GM18505 (cell line): ENCODE data around the gene GNB4.

Experiments used
- ATAC-seq: cut with Tn5 transposase; IDR thresholded peaks from one replicate; pipeline ENCODE4 v1.9.1; 2021; ENCODE audit not compliant: unreplicated experiment
- POLR2A ChIP-seq: IDR thresholded peaks from 4 replicates; pipeline ENCODE4 v1.6.1; 2011; ENCODE audit warnings: borderline replicate concordance; ENCODE audit not compliant: insufficient read depth, insufficient read length; ENCODE audit errors: extremely low read depth

Gene GNB4

DNA sequence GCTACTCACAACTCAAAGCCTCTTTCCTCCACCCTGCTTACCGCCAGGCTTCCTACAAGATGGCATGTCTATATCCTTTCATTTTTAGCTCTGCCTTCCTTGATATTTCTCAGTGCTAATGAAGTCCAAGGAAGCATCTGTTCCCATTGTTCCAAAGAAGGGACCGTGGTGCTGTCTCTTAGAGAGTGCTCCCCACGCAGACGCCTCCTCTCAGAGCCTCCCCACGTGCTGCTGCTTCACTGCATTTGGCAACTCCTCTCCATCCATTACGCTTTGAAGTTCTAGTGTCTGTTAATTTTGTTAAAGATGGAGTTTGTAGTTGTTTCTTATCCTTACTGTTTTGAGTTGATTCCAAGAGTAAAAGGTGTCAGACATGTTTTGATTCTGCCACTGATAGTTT, 26.2 kb downstream of the GNB4 start:
- ATAC-seq: no peak
- TF ChIP-seq POLR2A: no peak

DNA sequence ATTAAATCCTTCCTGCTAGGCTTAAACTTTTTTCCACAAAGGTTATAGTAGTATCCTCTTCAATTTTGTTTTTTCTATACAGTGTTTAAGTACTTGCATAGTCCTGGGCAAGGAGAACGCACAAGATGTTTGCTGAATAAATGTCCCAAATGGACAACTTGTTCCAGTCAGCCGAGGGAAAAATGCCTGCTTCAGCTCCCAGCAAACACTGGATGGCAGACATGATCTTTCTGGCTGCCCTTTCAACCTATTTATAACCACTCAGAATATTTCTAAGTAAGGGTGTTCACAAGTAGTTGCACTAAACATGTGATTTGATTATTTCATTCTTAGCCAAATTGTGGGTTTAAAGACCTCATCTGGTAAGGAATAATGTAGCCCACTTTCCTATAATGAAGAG, 29.8 kb downstream of the GNB4 start:
- no peak for ATAC-seq
- no peak for TF ChIP-seq POLR2A

DNA sequence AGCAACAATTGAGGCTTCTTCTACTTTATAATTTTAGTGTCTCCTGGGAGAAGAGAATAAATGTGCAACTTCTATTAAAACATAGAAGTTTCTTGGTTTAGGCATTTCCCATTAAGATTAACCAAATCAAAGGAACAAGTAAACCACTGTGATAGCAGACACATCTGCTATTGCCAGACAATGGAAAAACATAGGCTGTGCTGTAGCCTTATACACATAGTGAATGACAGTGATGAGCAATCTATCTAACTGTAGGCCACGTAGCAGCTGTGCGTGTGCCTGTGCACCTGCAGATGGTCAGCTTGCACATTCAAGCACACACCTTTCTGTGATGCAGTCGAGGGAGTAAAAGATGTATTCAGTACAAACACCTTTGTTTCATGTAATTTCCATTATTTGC, 32.7 kb downstream of the GNB4 start:
- ATAC-seq: no peak
- no peak for TF ChIP-seq POLR2A

DNA sequence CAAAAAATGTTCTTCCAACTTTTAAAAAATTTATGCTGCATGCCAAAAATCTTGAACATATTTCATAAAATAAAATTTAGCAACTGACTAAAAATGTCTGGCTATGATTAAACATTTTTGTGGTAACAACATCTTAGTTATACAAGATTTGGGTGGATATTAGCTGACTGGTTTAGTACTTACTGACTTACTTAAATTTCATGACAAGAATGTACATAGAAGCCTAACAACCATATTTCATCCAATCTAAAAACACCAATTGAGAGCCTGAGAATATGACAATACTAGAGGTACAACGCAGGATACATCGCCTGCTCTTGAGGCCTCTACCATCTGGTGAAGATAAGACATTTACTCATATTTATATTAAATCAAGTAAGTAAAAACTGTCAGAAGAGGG, 34.6 kb downstream of the GNB4 start:
- no peak for ATAC-seq

DNA sequence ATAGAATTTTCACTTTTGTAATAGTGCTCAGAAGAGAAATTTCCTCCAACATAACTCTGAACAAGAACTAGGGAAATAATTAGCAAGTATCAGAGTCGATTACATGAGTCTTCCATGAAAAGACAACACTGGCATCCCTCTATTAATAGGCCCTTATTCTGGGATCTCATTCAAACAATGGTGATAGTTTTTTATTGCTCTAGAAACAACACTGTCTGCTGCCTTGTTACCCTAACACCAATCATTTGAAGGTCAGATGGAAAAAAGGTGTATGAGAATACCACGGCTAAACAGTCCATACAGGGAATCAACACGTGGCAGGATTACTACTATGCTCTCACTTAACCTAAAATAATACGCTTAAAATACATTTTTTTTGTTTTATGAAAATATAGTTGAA, 35.9 kb downstream of the GNB4 start:
- no peak for ATAC-seq
- TF ChIP-seq POLR2A: no peak

More for the DNA sequence above, 34.6 kb downstream of the GNB4 start:
- TF ChIP-seq POLR2A: no peak

DNA sequence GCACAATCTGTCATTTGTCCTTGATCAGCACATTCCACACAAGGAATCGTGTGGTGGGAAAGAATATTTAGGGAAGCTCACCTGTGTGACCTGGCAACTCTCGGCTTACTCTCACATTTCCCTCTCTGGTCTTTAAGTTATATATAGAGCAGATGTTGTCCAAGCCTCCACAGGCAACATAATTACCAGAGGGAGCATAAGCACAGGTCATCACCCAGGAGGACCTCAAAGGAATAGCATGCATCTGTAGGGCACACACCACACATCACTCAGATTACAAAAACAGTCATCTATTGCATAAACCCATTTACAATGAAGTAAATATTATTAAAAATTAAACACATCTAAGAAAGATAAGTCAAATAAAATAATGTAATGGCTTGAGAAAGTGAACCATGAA, 36.5 kb downstream of the GNB4 start:
- no peak for TF ChIP-seq POLR2A
- no peak for ATAC-seq

DNA sequence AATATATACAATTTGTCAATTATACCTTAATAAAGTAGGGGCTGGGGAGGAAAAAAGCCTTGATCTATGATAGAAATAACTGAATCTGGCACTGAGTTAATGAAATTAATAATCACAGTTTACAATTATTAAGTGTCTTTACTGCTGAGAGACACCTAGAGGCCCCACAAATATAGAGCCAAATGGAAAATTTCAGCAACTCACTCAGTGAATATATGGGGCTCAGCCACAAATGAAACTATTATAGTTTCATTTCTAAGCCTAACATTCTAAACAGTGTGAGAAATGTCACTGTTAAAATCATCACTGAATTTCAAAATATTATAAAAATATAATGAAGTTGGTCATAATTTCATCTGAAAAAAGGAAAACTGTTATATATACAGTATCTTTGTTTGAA, 40.3 kb downstream of the GNB4 start:
- ATAC-seq: no peak
- no peak for TF ChIP-seq POLR2A

DNA sequence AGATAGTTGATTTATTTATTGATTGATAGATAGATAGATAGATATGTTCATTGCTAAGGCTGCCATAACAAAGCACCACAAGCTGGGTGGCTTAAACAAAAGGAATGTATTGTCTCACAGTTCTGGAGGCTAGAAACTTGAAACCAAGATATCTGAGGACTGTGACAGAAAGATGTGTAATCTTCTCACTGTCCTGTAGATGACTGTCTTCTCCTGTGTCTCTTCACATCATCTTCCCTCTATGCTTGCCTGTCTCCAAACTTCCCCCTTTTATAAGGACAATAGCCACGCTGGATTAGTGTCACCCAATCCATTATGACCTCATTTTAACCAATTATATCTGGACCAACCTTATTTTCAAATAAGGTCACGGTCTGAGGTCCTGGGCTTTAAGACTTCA, 40.9 kb downstream of the GNB4 start:
- TF ChIP-seq POLR2A: no peak
- ATAC-seq: peak; percentile 54

DNA sequence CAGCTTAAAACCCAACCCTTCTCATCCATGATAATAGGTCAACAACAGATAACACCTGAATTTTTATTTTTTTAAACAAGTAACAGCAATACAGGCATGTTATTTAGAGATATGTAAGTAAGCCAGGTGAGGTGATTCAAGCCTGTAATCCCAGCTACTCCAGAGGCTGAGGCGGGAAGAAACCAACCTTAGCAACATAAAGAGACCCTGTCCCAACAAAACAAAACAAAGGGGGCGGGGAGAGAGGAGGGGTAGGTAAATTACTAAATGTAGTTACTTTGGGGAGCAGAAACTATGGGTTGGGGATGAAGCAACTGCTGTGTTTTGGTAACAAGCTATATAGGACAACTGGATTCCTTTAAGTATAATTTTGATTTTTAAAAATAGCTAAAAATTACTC, 47.0 kb downstream of the GNB4 start:
- no peak for ATAC-seq

DNA sequence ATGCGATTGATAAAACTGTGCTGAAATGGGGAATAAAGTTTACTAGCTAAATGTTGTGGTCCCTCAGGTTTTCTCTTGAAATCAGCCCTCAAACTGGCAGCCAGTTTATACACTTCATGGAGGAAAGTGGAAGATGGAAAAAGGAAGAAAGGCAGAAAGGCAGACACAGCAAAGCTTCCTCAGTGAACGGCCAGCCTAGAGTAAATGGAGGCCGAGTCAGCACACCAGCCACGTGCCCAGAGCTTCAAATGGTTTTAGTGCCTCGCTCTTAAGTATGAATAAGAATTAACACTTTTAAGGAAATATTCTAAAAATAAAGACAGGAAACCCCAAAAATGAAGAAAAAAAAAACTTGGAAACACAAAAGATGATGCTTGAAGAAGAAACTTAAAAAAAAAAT, 48.3 kb downstream of the GNB4 start:
- no peak for TF ChIP-seq POLR2A
- no peak for ATAC-seq

More for the DNA sequence above, 47.0 kb downstream of the GNB4 start:
- TF ChIP-seq POLR2A: no peak

DNA sequence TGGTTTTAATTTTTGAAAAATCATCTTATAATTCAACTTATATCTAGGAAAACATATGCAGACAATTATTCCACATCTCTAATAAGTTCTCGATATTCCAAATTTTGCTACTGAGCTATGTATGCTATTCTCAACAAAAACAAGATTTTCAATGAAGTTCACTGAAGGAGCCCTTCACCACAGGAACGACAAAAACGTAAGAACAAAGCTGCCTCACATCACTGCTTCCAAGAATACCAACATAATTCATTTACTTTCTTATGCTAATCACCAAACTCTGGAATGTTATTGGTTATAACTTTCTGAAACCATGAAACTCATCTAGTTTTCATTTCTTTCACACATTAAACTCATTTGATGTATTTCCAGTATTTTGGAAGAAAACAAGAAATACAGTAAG, 49.7 kb downstream of the GNB4 start:
- ATAC-seq: no peak

DNA sequence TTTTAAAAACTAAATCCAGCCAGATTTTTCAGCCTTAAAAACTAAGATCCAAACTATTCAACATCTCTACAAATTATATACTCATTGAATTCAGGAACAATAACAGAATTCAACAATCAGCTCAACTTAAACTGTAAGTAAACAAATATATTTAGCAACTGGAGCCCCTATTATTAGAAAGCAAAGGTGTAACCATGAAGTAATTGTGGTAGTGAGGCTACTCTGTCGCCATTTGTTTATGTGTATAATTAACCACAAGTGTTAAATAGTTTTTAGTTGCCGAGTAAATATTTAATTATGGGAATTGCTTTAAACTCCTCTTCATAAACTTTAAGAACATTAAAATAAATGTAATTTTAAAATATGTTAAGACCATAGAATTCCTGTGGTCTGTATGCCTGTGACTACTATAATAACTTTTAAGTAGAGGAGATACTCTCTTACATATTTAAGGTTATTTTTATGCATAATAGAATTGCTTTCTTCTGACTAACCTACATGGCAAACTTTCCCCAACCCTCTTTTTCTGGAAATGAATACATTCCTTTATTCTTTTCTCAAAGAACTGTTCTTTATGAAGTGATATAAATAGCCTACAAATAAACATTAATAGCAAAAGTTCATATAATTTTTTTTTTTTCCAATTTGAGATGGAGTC, 52.6 kb downstream of the GNB4 start:
- TF ChIP-seq POLR2A: no peak

More for the DNA sequence above, 49.7 kb downstream of the GNB4 start:
- no peak for TF ChIP-seq POLR2A

DNA sequence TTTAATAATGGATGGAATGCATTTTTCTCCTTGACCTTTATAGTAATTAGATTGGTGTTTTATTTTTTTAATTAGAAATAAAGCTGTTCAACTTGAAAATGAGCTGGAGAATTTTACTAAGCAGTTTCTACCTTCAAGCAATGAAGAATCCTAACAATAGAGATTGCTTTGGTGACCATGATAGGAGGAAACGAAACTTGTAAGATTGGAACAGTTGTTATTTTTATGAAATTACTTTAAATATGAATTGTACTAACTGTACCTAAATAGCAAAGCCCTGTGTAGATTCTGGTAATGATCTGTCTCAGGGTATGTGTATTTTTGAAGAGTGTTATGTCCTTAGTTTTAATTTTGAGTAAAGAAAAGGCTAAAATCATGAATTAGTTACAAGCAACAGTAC, 59.4 kb downstream of the GNB4 start:
- ATAC-seq: no peak
- TF ChIP-seq POLR2A: no peak

More for the DNA sequence above, 52.6 kb downstream of the GNB4 start:
- ATAC-seq: no peak

DNA sequence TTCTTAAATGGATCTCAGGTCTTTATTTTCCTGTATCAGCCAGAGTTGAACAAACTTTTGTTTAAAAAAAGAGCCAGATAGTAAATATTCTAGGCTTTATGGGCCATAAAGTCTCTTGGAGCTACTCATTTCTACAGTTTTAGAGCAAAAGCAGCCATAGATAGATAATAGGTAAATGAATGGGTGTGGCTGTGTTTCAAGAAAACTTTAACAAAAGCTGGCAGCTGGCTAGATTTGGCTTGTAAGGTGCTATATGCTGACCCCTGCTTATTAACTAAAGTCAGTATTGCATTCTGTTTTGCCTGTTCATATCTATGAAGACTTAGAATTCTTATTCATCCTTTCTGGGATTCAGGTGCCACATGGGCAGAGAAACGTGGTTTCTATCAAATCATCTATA, 74.8 kb downstream of the GNB4 start:
- no peak for TF ChIP-seq POLR2A

DNA sequence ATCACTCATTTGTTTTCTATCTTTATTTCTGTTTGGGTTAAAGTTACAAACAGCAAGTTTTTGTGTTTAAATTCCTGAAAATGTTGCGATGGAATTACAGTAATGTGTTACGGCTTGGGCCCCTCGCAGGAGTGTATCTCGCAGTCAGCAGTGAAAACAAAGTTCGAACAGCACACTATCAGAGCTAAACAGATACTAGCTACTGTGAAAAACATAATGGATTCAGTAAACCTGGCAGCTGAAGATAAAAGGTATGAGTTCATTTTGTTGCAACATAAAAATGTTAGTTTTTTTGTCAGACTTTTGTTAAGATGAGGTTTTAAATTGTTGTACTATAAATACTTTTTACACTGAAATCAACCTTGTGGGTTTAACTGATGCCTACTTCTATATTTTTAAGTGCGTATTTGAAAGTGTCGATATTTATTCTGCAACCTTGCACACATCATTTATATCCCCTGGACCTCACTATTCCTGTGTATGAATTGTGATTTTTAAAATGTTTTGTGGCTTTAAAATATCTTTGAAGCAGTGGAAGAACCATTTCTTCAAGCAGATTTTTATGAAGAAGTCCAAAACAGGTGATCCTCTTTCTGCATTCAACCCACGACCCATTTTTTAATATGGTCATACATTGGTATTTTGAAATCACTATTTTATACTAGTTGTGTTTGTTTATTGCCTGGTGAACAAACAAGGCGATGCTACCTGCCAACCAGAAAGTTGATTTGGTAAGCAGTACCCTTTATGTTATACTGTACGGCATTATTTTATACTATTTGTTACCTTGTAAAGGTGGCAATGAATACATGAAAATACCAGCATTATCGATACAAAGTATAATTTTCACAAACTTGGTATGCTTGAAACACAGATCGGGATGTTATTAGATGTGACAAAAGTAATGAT, 75.9 kb downstream of the GNB4 start:
- no peak for ATAC-seq
- no peak for TF ChIP-seq POLR2A

More for the DNA sequence above, 74.8 kb downstream of the GNB4 start:
- ATAC-seq: no peak

DNA sequence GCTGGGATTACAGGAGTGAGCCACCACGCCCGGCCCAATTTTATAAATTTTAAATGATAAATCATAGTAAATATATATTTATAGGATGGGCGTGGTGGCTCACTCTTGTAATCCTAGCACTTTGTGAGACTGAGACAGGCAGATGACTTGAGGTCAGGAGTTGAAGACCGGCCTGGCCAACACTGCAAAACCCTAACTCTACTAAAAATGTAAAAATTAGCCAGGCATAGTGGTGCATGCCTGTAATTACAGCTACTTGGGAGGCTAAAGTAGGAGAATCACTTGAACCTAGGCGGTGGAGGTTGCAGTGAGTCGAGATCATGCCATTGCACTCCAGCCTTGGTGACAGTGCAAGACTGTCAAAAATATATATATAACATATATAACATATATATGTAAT, 77.3 kb downstream of the GNB4 start:
- ATAC-seq: no peak

More for the DNA sequence above, 77.3 kb downstream of the GNB4 start:
- TF ChIP-seq POLR2A: no peak
